Stomach smooth muscle (tissue), 2 donors: ENCODE results near the gene FAM200C.

Experiments
- H3K27ac ChIP-seq: one replicate; pipeline ENCODE4 v1.7.0; 2013; ENCODE audit warnings: mild to moderate bottlenecking, low read length, inconsistent platforms
- H3K27me3 ChIP-seq, 2 donors: one replicate each; pipeline ENCODE4 v1.7.0; 2013; ENCODE audit warnings: low read length in 2 of 2; ENCODE audit not compliant: insufficient read depth in 2 of 2, control insufficient read depth in 1 of 2
- H3K36me3 ChIP-seq, 2 donors: one replicate each; pipeline ENCODE4 v1.7.0; 2013; ENCODE audit warnings: low read length in 2 of 2; ENCODE audit not compliant: control insufficient read depth in 2 of 2, insufficient read depth in 2 of 2
- H3K4me1 ChIP-seq: one replicate; pipeline ENCODE4 v1.7.0; 2013; ENCODE audit warnings: low read length; ENCODE audit not compliant: control insufficient read depth, insufficient read depth
- H3K4me3 ChIP-seq, 2 donors: one replicate each; pipeline ENCODE4 v1.7.0; 2013; ENCODE audit warnings: low read length in 2 of 2
- H3K9ac ChIP-seq, 2 donors: one replicate each; pipeline ENCODE4 v1.7.0; 2013; ENCODE audit warnings: low read length in 2 of 2, mild to moderate bottlenecking in 1 of 2
- H3K9me3 ChIP-seq, 2 donors: one replicate each; pipeline ENCODE4 v1.7.0; 2013; ENCODE audit warnings: low read length in 2 of 2; ENCODE audit not compliant: control insufficient read depth in 2 of 2
- donor health status: healthy.
- donor health status: Pancreatic carcinoma.

Gene FAM200C

GRCh38 chr5:160399402-160400353 lies at the start of gene FAM200C:
Gene FAM200C (minus strand): TSS chr5:160400054. CDS start chr5:160395490, 4,564 bp downstream.
- H3K4me1 ChIP-seq = no peaks in the 10 kb centered on the region
- no peaks in the 10 kb centered on the region for H3K9me3 ChIP-seq
- H3K27me3 ChIP-seq = no peaks in the 10 kb centered on the region
- peak within 1 kb of the TSS; percentile 90 to 91 for H3K9ac ChIP-seq
- peak within 1 kb of the TSS; percentile 81 to 90 for H3K4me3 ChIP-seq
- H3K36me3 ChIP-seq = peaks cover 18 to 21% of the 10 kb centered on the region in 2 donors
- H3K27ac ChIP-seq = peak within 1 kb of the TSS; percentile 84

GRCh38 chr5:160449458-160449857 lies 49.6 kb upstream of the FAM200C start:
- Histone ChIP-seq H3K27ac (no peak overlapping the region), H3K4me1 (no peaks in the 10 kb centered on the region), H3K4me3 (no peak overlapping the region), H3K27me3 (no peaks in the 10 kb centered on the region), H3K9me3 (no peaks in the 10 kb centered on the region), H3K9ac (no peak overlapping the region), H3K36me3 (no peaks in the 10 kb centered on the region)

GRCh38 chr5:160448886-160449285 lies 49.0 kb upstream of the FAM200C start:
- Histone ChIP-seq H3K9ac (no peak overlapping the region), H3K4me1 (no peaks in the 10 kb centered on the region), H3K36me3 (no peaks in the 10 kb centered on the region), H3K27me3 (no peaks in the 10 kb centered on the region), H3K27ac (no peak overlapping the region), H3K4me3 (no peak overlapping the region), H3K9me3 (no peaks in the 10 kb centered on the region)

- H3K4me3 ChIP-seq = no peak overlapping the region
- H3K27me3 ChIP-seq = no peaks in the 10 kb centered on the region
- H3K27ac ChIP-seq = no peak overlapping the region
- H3K9ac ChIP-seq = no peak overlapping the region
- H3K9me3 ChIP-seq = no peaks in the 10 kb centered on the region
- H3K36me3 ChIP-seq = no peaks in the 10 kb centered on the region
- H3K4me1 ChIP-seq = no peaks in the 10 kb centered on the region
These were observed 45.9 kb upstream of the FAM200C start for GRCh38 chr5:160445751-160446150.

- H3K27ac ChIP-seq = no peak overlapping the region
- H3K27me3 ChIP-seq = no peaks in the 10 kb centered on the region
- H3K9me3 ChIP-seq = no peaks in the 10 kb centered on the region
- no peaks in the 10 kb centered on the region for H3K4me1 ChIP-seq
- no peak overlapping the region for H3K9ac ChIP-seq
- no peaks in the 10 kb centered on the region for H3K36me3 ChIP-seq
- no peak overlapping the region for H3K4me3 ChIP-seq
These were observed 45.3 kb upstream of the FAM200C start for GRCh38 chr5:160445132-160445531.

- Histone ChIP-seq H3K9ac (no peak overlapping the region), H3K36me3 (no peaks in the 10 kb centered on the region), H3K4me1 (no peaks in the 10 kb centered on the region), H3K27ac (no peak overlapping the region), H3K27me3 (no peaks in the 10 kb centered on the region), H3K4me3 (no peak overlapping the region), H3K9me3 (no peaks in the 10 kb centered on the region)
These were observed 44.6 kb upstream of the FAM200C start for GRCh38 chr5:160444407-160444806.

- no peaks in the 10 kb centered on the region for H3K36me3 ChIP-seq
- H3K9ac ChIP-seq = no peak overlapping the region
- no peaks in the 10 kb centered on the region for H3K27me3 ChIP-seq
- H3K4me1 ChIP-seq = peaks cover 8% of the 10 kb centered on the region
- H3K4me3 ChIP-seq = no peak overlapping the region
- H3K27ac ChIP-seq = no peak overlapping the region
- no peaks in the 10 kb centered on the region for H3K9me3 ChIP-seq
These were observed 43.1 kb upstream of the FAM200C start for GRCh38 chr5:160442824-160443431.

- Histone ChIP-seq H3K27ac (no peak overlapping the region), H3K9ac (no peak overlapping the region), H3K27me3 (no peaks in the 10 kb centered on the region), H3K4me1 (peaks cover 8% of the 10 kb centered on the region), H3K36me3 (no peaks in the 10 kb centered on the region), H3K4me3 (no peak overlapping the region), H3K9me3 (no peaks in the 10 kb centered on the region)
These were observed 41.5 kb upstream of the FAM200C start for GRCh38 chr5:160441311-160441781.

- Histone ChIP-seq H3K9me3 (no peaks in the 10 kb centered on the region), H3K27me3 (no peaks in the 10 kb centered on the region), H3K4me1 (peaks cover 8% of the 10 kb centered on the region), H3K9ac (peak overlapping the region; percentile 34 to 73), H3K4me3 (peak overlapping the region; percentile 61 to 81), H3K36me3 (no peaks in the 10 kb centered on the region), H3K27ac (no peak overlapping the region)
These were observed 39.3 kb upstream of the FAM200C start for GRCh38 chr5:160439205-160439600.

GRCh38 chr5:160438316-160439204 lies 38.7 kb upstream of the FAM200C start:
- no peaks in the 10 kb centered on the region for H3K9me3 ChIP-seq
- no peak overlapping the region for H3K27ac ChIP-seq
- no peaks in the 10 kb centered on the region for H3K27me3 ChIP-seq
- H3K4me3 ChIP-seq = peak overlapping the region; percentile 61 to 81
- H3K4me1 ChIP-seq = peaks cover 8% of the 10 kb centered on the region
- peak overlapping the region; percentile 34 to 73 for H3K9ac ChIP-seq
- no peaks in the 10 kb centered on the region for H3K36me3 ChIP-seq
